GM23338 (cell line): ENCODE measurements around the gene ZBTB48.

Experiments
- CREB1 ChIP-seq: fragments of 250-450 bp; sonication (Bioruptor Pico); IDR thresholded peaks from 2 replicates; pipeline ENCODE4 v1.5.0; 2020; ENCODE audit warnings: low read depth, mild to moderate bottlenecking, moderate library complexity
- EZH2 ChIP-seq: fragments of 200-600 bp; sonication (generic); IDR thresholded peaks from one replicate; pipeline ENCODE4 v1.8.0; 2017; ENCODE audit warnings: antibody characterized with exemption, mild to moderate bottlenecking, low read depth; ENCODE audit not compliant: unreplicated experiment
- EZH2phosphoT487 ChIP-seq: fragments of 200-600 bp; sonication (generic); IDR thresholded peaks from one replicate; pipeline ENCODE4 v1.8.1; 2018; ENCODE audit warnings: antibody characterized with exemption; ENCODE audit not compliant: unreplicated experiment
- JUNB ChIP-seq: IDR thresholded peaks from one replicate; pipeline ENCODE4 v1.6.1; 2016; ENCODE audit warnings: antibody characterized with exemption; ENCODE audit not compliant: unreplicated experiment
- NANOG ChIP-seq: IDR thresholded peaks from 2 replicates; pipeline ENCODE4 v1.6.1; 2016; ENCODE audit warnings: antibody characterized with exemption, borderline replicate concordance
- POLR2AphosphoS5 ChIP-seq: IDR thresholded peaks from 2 replicates; pipeline ENCODE4 v1.6.1; 2016; ENCODE audit warnings: antibody characterized with exemption, low read depth
- ZNF114 ChIP-seq: fragments of 250-450 bp; sonication (Bioruptor Pico); IDR thresholded peaks from 2 replicates; pipeline ENCODE4 v1.5.0; 2020; ENCODE audit warnings: mild to moderate bottlenecking, moderate library complexity
- TF ChIP-seq, protein P1 (sequence below), 2 experiments: fragments of 200-600 bp in 1 of 2; sonication (generic) in 1 of 2; conservative IDR thresholded peaks; 2 replicates each; pipeline versions ENCODE4 v1.5.1 to v1.6.1; 2016 to 2017; ENCODE audit warnings: antibody characterized with exemption in 2 of 2, low read depth in 2 of 2, mild to moderate bottlenecking in 2 of 2, moderate library complexity in 1 of 2
- TF ChIP-seq, protein P2 (sequence below): IDR thresholded peaks from one replicate; pipeline ENCODE4 v1.6.1; 2018; ENCODE audit warnings: antibody characterized with exemption; ENCODE audit not compliant: unreplicated experiment
- TF ChIP-seq, protein P3 (sequence below): IDR thresholded peaks from 2 replicates; pipeline ENCODE4 v1.6.1; 2016; ENCODE audit warnings: antibody characterized with exemption

DNA sequence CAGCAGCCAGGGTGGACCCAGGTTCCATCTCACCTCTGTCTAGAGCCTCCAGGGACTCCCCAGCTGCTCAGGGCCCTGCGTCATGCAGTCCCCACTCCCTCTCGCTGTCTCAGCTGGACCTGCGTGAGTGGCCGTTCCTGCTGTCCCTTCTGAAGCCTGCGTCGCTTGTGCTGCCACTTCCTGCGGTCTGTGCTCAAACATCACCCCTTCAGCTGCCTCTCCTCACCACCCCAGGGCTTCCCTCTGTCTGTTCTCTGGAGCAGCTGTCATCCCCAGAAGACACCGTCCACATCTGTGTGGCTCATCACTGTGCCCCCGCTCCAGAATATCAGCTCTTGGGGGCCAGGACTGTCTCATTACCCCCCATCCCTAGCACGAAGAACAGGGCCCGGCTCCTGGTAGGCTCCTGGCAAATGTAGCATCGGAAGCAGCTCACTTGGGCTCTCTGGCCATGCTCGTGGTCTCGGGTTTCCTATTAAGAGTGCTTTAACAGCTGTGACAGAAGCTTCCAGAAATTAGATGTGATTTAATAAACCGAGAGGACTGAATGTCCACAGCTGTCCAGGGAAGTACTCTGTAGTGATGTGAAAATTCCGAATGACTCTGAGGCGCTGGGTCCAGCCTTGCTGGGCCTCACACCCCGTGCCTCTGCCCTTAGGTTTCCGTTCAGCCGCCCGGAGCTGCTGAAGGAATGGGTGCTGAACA lies 48.2 kb downstream of the ZBTB48 start:
- TF ChIP-seq, protein P1, sequence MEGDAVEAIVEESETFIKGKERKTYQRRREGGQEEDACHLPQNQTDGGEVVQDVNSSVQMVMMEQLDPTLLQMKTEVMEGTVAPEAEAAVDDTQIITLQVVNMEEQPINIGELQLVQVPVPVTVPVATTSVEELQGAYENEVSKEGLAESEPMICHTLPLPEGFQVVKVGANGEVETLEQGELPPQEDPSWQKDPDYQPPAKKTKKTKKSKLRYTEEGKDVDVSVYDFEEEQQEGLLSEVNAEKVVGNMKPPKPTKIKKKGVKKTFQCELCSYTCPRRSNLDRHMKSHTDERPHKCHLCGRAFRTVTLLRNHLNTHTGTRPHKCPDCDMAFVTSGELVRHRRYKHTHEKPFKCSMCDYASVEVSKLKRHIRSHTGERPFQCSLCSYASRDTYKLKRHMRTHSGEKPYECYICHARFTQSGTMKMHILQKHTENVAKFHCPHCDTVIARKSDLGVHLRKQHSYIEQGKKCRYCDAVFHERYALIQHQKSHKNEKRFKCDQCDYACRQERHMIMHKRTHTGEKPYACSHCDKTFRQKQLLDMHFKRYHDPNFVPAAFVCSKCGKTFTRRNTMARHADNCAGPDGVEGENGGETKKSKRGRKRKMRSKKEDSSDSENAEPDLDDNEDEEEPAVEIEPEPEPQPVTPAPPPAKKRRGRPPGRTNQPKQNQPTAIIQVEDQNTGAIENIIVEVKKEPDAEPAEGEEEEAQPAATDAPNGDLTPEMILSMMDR (conservative IDR thresholded peaks at IDR 0.05; ENCODE audit: low read depth in 2 of 2): no peak
- TF ChIP-seq, protein P2, sequence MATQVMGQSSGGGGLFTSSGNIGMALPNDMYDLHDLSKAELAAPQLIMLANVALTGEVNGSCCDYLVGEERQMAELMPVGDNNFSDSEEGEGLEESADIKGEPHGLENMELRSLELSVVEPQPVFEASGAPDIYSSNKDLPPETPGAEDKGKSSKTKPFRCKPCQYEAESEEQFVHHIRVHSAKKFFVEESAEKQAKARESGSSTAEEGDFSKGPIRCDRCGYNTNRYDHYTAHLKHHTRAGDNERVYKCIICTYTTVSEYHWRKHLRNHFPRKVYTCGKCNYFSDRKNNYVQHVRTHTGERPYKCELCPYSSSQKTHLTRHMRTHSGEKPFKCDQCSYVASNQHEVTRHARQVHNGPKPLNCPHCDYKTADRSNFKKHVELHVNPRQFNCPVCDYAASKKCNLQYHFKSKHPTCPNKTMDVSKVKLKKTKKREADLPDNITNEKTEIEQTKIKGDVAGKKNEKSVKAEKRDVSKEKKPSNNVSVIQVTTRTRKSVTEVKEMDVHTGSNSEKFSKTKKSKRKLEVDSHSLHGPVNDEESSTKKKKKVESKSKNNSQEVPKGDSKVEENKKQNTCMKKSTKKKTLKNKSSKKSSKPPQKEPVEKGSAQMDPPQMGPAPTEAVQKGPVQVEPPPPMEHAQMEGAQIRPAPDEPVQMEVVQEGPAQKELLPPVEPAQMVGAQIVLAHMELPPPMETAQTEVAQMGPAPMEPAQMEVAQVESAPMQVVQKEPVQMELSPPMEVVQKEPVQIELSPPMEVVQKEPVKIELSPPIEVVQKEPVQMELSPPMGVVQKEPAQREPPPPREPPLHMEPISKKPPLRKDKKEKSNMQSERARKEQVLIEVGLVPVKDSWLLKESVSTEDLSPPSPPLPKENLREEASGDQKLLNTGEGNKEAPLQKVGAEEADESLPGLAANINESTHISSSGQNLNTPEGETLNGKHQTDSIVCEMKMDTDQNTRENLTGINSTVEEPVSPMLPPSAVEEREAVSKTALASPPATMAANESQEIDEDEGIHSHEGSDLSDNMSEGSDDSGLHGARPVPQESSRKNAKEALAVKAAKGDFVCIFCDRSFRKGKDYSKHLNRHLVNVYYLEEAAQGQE: no peak
- TF ChIP-seq NANOG: no peak
- no peak for TF ChIP-seq EZH2
- no peak for TF ChIP-seq POLR2AphosphoS5
- TF ChIP-seq ZNF114: no peak
- no peak for TF ChIP-seq JUNB
- TF ChIP-seq, protein P3, sequence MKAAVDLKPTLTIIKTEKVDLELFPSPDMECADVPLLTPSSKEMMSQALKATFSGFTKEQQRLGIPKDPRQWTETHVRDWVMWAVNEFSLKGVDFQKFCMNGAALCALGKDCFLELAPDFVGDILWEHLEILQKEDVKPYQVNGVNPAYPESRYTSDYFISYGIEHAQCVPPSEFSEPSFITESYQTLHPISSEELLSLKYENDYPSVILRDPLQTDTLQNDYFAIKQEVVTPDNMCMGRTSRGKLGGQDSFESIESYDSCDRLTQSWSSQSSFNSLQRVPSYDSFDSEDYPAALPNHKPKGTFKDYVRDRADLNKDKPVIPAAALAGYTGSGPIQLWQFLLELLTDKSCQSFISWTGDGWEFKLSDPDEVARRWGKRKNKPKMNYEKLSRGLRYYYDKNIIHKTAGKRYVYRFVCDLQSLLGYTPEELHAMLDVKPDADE: no peak
- TF ChIP-seq CREB1: no peak
- TF ChIP-seq EZH2phosphoT487: no peak
